PC-9 (cell line): ENCODE measurements around the gene SSTR3.

ENCODE experiments used
- EZH2 ChIP-seq: fragments of 200-600 bp; sonication (generic); IDR thresholded peaks from 2 replicates; pipeline ENCODE4 v1.8.0; 2017; ENCODE audit warnings: antibody characterized with exemption, low read depth
- TF ChIP-seq, protein P1 (sequence below): fragments of 200-600 bp; sonication (generic); conservative IDR thresholded peaks from 2 replicates; pipeline ENCODE4 v1.6.1; 2017; ENCODE audit warnings: mixed run types, antibody characterized with exemption, mild to moderate bottlenecking, moderate library complexity

DNA sequence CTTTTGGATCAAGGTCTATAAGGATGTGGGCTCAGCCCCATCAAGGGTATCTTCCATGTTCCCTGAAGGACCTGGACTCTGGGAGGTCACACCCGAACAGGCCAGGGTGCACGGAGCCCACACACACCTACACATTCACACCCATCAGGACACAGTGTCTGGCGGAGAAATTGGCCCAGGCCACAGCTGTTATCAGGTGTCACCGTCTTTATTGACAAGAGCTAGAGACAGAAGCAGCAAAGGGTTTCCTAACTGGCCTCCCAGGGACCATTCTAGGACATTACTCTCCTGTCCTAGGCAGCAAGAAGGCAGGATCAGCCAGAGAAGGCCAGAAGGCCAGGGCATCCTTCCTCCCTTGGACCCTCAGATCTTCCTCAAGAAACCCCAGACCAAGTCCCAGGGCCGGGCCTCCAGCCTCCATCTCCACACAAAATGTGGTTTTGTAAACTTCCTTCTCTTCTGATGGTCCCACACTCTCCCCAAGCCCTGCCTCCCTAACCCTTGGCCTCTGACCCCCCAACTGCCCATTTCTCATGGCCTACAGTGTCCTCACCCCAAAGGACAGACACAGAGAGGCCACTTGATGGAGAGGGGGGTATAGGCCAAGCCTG is 8.1 kb downstream of the SSTR3 start:
- no peak for TF ChIP-seq EZH2
- TF ChIP-seq, protein P1, sequence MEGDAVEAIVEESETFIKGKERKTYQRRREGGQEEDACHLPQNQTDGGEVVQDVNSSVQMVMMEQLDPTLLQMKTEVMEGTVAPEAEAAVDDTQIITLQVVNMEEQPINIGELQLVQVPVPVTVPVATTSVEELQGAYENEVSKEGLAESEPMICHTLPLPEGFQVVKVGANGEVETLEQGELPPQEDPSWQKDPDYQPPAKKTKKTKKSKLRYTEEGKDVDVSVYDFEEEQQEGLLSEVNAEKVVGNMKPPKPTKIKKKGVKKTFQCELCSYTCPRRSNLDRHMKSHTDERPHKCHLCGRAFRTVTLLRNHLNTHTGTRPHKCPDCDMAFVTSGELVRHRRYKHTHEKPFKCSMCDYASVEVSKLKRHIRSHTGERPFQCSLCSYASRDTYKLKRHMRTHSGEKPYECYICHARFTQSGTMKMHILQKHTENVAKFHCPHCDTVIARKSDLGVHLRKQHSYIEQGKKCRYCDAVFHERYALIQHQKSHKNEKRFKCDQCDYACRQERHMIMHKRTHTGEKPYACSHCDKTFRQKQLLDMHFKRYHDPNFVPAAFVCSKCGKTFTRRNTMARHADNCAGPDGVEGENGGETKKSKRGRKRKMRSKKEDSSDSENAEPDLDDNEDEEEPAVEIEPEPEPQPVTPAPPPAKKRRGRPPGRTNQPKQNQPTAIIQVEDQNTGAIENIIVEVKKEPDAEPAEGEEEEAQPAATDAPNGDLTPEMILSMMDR = no peak
